Endothelial cell of umbilical vein (primary cell): ENCODE data around the gene TMEM19. TPM values are rescaled to one million over a fixed set of nuclear protein-coding genes. Genes with fewer than 3 reads are reported as not detected.

Experiments
- BruUV-seq: library from RNA; stranded (reverse); fragments of 400-500 nt; replicated peaks from 2 replicates; lab custom pipeline; 2021; lab: Mats Ljungman, UMichigan
- CTCF ChIA-PET: fragments of 300-600, 350-600 bp; sonication (Branson Sonifier 250); formaldehyde crosslinking; loops from one replicate; lab custom pipeline; 2021; ENCODE audit warnings: antibody characterized with exemption, inconsistent platforms; lab: Charles Lee
- POLR2A ChIA-PET: fragments of 300-600, 350-600 bp; sonication (Branson Sonifier 250); formaldehyde crosslinking; loops from one replicate; lab custom pipeline; 2021; ENCODE audit warnings: antibody characterized with exemption, inconsistent platforms; lab: Charles Lee
- DNase-seq: peaks from one replicate; pipeline ENCODE4 v3.0.0-alpha.2; 2011; ENCODE audit warnings: low read depth, low spot score
- FAIRE-seq: peaks from 2 replicates; lab custom pipeline; 2011; peaks lifted over from hg19 to GRCh38; lab: Jason Lieb, UNC
- H2AFZ ChIP-seq: 2 replicates; pipeline ENCODE4 v1.6.0; 2012; ENCODE audit warnings: low read depth, low read length, control low read depth, inconsistent platforms
- H3K27ac ChIP-seq: 2 replicates; pipeline ENCODE4 v1.5.1; 2011; ENCODE audit warnings: low read depth, mild to moderate bottlenecking, control low read depth, low read length, moderate library complexity; ENCODE audit not compliant: insufficient read depth
- H3K27me3 ChIP-seq, 2 experiments: 2 replicates each; pipeline versions ENCODE4 v1.6.0 to v1.6.1; 2011; ENCODE audit warnings: low read length in 2 of 2, mixed read lengths in 1 of 2; ENCODE audit not compliant: control insufficient read depth in 2 of 2, insufficient read depth in 2 of 2
- H3K36me3 ChIP-seq, 2 experiments: 2 replicates in 1 of 2; 3 replicates in 1 of 2; pipeline ENCODE4 v1.5.1; 2011; ENCODE audit warnings: low read length in 2 of 2, mild to moderate bottlenecking in 1 of 2, moderate library complexity in 1 of 2; ENCODE audit not compliant: control insufficient read depth in 2 of 2, insufficient read depth in 2 of 2; ENCODE audit errors: extremely low read depth in 1 of 2
- H3K4me1 ChIP-seq: 3 replicates; pipeline ENCODE4 v1.5.1; 2011; ENCODE audit warnings: mild to moderate bottlenecking, low read length; ENCODE audit not compliant: control insufficient read depth, insufficient read depth; ENCODE audit errors: extremely low read depth
- H3K4me2 ChIP-seq: 2 replicates; pipeline ENCODE4 v1.6.1; 2011; ENCODE audit warnings: low read length, control low read depth, mixed read lengths; ENCODE audit not compliant: insufficient read depth
- H3K4me3 ChIP-seq, 3 experiments: fragments of 200-600 bp in 1 of 3; sonication (generic), shearing (Covaris generic) in 1 of 3; replicated peaks in 1 of 3; 2 replicates each; pipeline ENCODE4 v1.5.1; 2011 to 2016; ENCODE audit warnings: control low read depth in 3 of 3, low read length in 3 of 3, mild to moderate bottlenecking in 2 of 3, inconsistent platforms in 1 of 3, low read depth in 1 of 3, moderate library complexity in 1 of 3; ENCODE audit not compliant: insufficient read depth in 1 of 3
- H3K79me2 ChIP-seq: 2 replicates; pipeline ENCODE4 v1.6.0; 2012; ENCODE audit warnings: low read length, inconsistent platforms; ENCODE audit not compliant: control insufficient read depth, insufficient read depth
- H3K9ac ChIP-seq: replicated peaks from 2 replicates; pipeline ENCODE3; 2011; ENCODE audit warnings: low read length, control low read depth; ENCODE audit not compliant: insufficient read depth; ENCODE audit errors: extremely low read depth
- H3K9me1 ChIP-seq: replicated peaks from 3 replicates; pipeline ENCODE4 v1.6.0; 2011; ENCODE audit warnings: mild to moderate bottlenecking, low read length; ENCODE audit not compliant: control insufficient read depth, insufficient read depth; ENCODE audit errors: extremely low read depth
- H3K9me3 ChIP-seq: replicated peaks from 2 replicates; pipeline ENCODE4 v1.5.1; 2012; ENCODE audit warnings: low read length, inconsistent platforms; ENCODE audit not compliant: control insufficient read depth, insufficient read depth
- H4K20me1 ChIP-seq: replicated peaks from 2 replicates; pipeline ENCODE3; 2011; ENCODE audit warnings: mild to moderate bottlenecking, low read length; ENCODE audit not compliant: control insufficient read depth, insufficient read depth; ENCODE audit errors: extremely low read depth
- FOS ChIP-seq: IDR thresholded peaks from 2 replicates; pipeline ENCODE4 v1.6.1; 2011; ENCODE audit warnings: mild to moderate bottlenecking, low read length, moderate library complexity, borderline replicate concordance; ENCODE audit not compliant: insufficient read depth
- GATA2 ChIP-seq: IDR thresholded peaks from 2 replicates; pipeline ENCODE4 v1.7.0; 2011; ENCODE audit warnings: low read depth, mild to moderate bottlenecking, moderate library complexity, mixed read lengths, low read length; ENCODE audit not compliant: insufficient read length, insufficient read depth
- JUN ChIP-seq: IDR thresholded peaks from 2 replicates; pipeline ENCODE4 v1.6.1; 2011; ENCODE audit warnings: borderline replicate concordance, low read depth; ENCODE audit not compliant: insufficient read length, insufficient read depth
- MAX ChIP-seq: IDR thresholded peaks from 2 replicates; pipeline ENCODE4 v1.6.1; 2011; ENCODE audit not compliant: insufficient read depth, insufficient read length
- MYC ChIP-seq: IDR thresholded peaks from one replicate; pipeline ENCODE4 v1.6.1; 2011; ENCODE audit warnings: mild to moderate bottlenecking, low read depth, low read length
- POLR2AphosphoS5 ChIP-seq: IDR thresholded peaks from 2 replicates; pipeline ENCODE4 v1.6.1; 2012; ENCODE audit warnings: low read depth, mild to moderate bottlenecking, control low read depth, low read length, moderate library complexity; ENCODE audit not compliant: insufficient read depth
- dilution Hi-C: fragments of 300-500 bp; cut with MboI; formaldehyde crosslinking; loops from one replicate; pipeline ENCODE4 v1.15.0; 2019; ENCODE audit warnings: low sequenced_read_pairs; ENCODE audit not compliant: extremely low pct_ligation_motif_present
- intact Hi-C: fragments of 100-400 bp; cut with micrococcal nuclease; formaldehyde crosslinking; loops from one replicate; pipeline ENCODE4 v1.10.0; 2022
- polyA plus RNA-seq, 4 experiments: library from polyadenylated mRNA; depleted of rRNA in 3 of 4; stranded (reverse) in 3 of 4; unstranded in 1 of 4; fragments of >200 nt; gene quantifications; 2 replicates each; pipeline versions ENCODE4 v1.2.1 to v1.2.3, GENCODE V29; 2011 to 2012; ENCODE audit warnings: missing spikeins in 1 of 4
- total RNA-seq: library from RNA; stranded (reverse); gene quantifications from 2 replicates; pipeline ENCODE4 v1.2.3, GENCODE V29; 2021
- TF ChIP-seq, protein P1 (sequence below), 2 donors: IDR thresholded peaks; 1 replicate in 1 of 2; 2 replicates in 1 of 2; pipeline ENCODE4 v1.5.1; 2011; ENCODE audit warnings: low read length in 2 of 2, mild to moderate bottlenecking in 2 of 2, moderate library complexity in 2 of 2, control low read depth in 1 of 2, inconsistent platforms in 1 of 2, low read depth in 1 of 2; ENCODE audit not compliant: insufficient read depth in 1 of 2; ENCODE audit errors: extremely low read depth in 1 of 2

TMEM19 gene
- total and polyA plus RNA-seq, 2 donors (not counting 3 experiments of a cell fraction or from before 2014, with no cell fraction given): 20.4 to 23.8 TPM

DNA sequence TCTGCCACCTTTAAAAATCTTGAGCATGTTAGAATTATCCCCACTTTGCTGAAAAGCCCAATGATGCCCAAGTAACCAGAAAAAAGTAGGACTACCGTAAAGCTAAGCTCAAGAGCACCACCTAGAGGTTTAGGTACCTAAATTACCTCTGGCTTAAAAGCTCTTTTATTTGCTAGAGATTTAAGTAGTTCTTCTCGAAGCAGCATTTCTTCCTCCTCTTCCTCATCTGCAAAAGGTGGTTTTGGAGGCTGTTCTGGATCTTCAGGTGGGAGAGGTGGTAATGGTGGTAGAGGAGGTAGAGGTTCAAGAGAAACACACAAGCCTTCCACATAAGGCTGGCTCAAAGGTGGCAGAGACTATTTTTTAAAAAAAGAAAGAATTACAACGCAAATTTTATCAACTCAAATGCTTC lies 49.2 kb upstream of the TMEM19 start:
- Histone ChIP-seq H3K4me1 (no peaks in the 10 kb centered on the region), H3K79me2 (peaks cover 12% of the 10 kb centered on the region), H3K9me3 (no peaks in the 10 kb centered on the region), H3K4me3 (no peak overlapping the region), H4K20me1 (no peaks in the 10 kb centered on the region), H2AFZ (no peak overlapping the region), H3K27ac (no peak overlapping the region), H3K36me3 (peaks cover 14 to 40% of the 10 kb centered on the region in 2 experiments), H3K9ac (no peak overlapping the region), H3K4me2 (no peak overlapping the region), H3K27me3 (no peaks in the 10 kb centered on the region), H3K9me1 (no peaks in the 10 kb centered on the region)
- TF ChIP-seq, protein P1, sequence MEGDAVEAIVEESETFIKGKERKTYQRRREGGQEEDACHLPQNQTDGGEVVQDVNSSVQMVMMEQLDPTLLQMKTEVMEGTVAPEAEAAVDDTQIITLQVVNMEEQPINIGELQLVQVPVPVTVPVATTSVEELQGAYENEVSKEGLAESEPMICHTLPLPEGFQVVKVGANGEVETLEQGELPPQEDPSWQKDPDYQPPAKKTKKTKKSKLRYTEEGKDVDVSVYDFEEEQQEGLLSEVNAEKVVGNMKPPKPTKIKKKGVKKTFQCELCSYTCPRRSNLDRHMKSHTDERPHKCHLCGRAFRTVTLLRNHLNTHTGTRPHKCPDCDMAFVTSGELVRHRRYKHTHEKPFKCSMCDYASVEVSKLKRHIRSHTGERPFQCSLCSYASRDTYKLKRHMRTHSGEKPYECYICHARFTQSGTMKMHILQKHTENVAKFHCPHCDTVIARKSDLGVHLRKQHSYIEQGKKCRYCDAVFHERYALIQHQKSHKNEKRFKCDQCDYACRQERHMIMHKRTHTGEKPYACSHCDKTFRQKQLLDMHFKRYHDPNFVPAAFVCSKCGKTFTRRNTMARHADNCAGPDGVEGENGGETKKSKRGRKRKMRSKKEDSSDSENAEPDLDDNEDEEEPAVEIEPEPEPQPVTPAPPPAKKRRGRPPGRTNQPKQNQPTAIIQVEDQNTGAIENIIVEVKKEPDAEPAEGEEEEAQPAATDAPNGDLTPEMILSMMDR (IDR thresholded peaks at IDR 0.05; ENCODE audit: extremely low read depth in 1 of 2, insufficient read depth in 1 of 2, low read depth in 1 of 2, low read length in 2 of 2): peak; percentile 53 to 66
- TF ChIP-seq MYC: no peak
- FAIRE-seq (peak; percentile 60), DNase-seq (peak; percentile 66)
- ChIA-PET POLR2A (interaction anchor here (1.0 kb wide), 1 partner anchor 10 kb away, joined by 4 read pairs; no protein-coding TSS in a partner anchor), CTCF (interaction anchor here (0.7 to 5.2 kb wide), 33 partner anchors 10 to 1060 kb away, joined by 3 to 77 read pairs (median 5); partner anchors contain the start of genes RAB21, THAP2, TMEM19 and ZFC3H1)
- intact Hi-C loops (loop anchor here (1.0 to 10.0 kb wide), 3 partner anchors 111 to 902 kb away; no protein-coding TSS in a partner anchor), dilution Hi-C loops (no loop called here)
- BruUV-seq: no TSS peak

DNA sequence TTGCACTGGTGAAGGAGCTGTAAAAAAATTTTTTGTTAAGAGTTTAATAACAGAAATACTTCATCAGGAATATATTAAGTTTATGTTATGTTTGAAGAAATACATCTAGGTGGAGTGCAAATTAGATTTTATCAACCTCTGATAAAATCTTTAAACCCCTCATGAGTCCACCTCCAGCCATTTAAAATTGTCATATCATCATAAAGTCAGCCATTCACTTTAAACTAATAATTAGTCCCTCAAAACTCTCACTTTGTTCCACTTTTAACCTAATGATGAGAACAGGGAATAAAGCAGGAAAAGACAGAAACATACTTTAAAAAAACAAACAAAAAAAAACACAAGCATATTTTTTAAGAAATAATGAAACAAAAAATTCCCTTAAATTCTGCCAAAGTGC lies 47.4 kb upstream of the TMEM19 start:
- CTCF ChIA-PET: interaction anchor here (1.4 to 5.2 kb wide), 4 partner anchors 9 to 109 kb away, joined by 3 to 77 read pairs (median 36); partner anchors contain the start of genes THAP2 and ZFC3H1
- Histone ChIP-seq H3K4me3 (no peak overlapping the region), H3K9me1 (no peaks in the 10 kb centered on the region), H2AFZ (no peak overlapping the region), H3K27me3 (no peaks in the 10 kb centered on the region), H3K9ac (no peak overlapping the region), H3K27ac (no peak overlapping the region), H3K79me2 (peaks cover 15% of the 10 kb centered on the region), H3K4me2 (no peak overlapping the region), H3K4me1 (no peaks in the 10 kb centered on the region), H3K36me3 (peaks cover 14 to 36% of the 10 kb centered on the region in 2 experiments), H3K9me3 (no peaks in the 10 kb centered on the region), H4K20me1 (no peaks in the 10 kb centered on the region)
- no TSS peak for BruUV-seq
- POLR2A ChIA-PET: interaction anchor here (0.7 kb wide), 1 partner anchor 25 kb away, joined by 3 read pairs; the partner anchor contains the start of genes THAP2 and ZFC3H1
- no peak for TF ChIP-seq FOS
- no peak for TF ChIP-seq POLR2AphosphoS5
- TF ChIP-seq GATA2: no peak
- TF ChIP-seq MAX: no peak
- no peak for TF ChIP-seq JUN
- dilution Hi-C loops (no loop called here), intact Hi-C loops (loop anchor here (2.0 to 10.0 kb wide), 2 partner anchors 24 to 904 kb away; partner anchors contain the start of gene ZFC3H1)
- FAIRE-seq: no peak
- DNase-seq: no peak
